Nephron progenitor cell (in vitro differentiated cells): ENCODE results near the gene STAT3.

ENCODE experiments used
- DNase-seq: peaks from one replicate; pipeline ENCODE4 v3.0.0; 2021
- H3K27ac Mint-ChIP-seq: 2 replicates; pipeline ENCODE4 v1.8.0; 2021; ENCODE audit warnings: mild to moderate bottlenecking, moderate library complexity, mixed read lengths
- H3K27me3 Mint-ChIP-seq: 2 replicates; pipeline ENCODE4 v1.8.0; 2021; ENCODE audit warnings: mild to moderate bottlenecking, low read depth, mixed read lengths; ENCODE audit not compliant: poor library complexity
- H3K36me3 Mint-ChIP-seq: 2 replicates; pipeline ENCODE4 v1.8.0; 2021; ENCODE audit warnings: low read depth, mixed read lengths
- H3K4me1 Mint-ChIP-seq: 2 replicates; pipeline ENCODE4 v1.8.0; 2021; ENCODE audit warnings: mixed read lengths
- H3K4me3 Mint-ChIP-seq: 2 replicates; pipeline ENCODE4 v1.8.0; 2021; ENCODE audit warnings: mild to moderate bottlenecking, moderate library complexity, mixed read lengths
- H3K9me3 Mint-ChIP-seq: 2 replicates; pipeline ENCODE4 v1.8.0; 2021; ENCODE audit warnings: mild to moderate bottlenecking, moderate library complexity, mixed read lengths
- CTCF ChIP-seq: fragments of 200-600 bp; sonication (generic); IDR thresholded peaks from 2 replicates; pipeline ENCODE4 v1.5.0; 2021; ENCODE audit warnings: antibody characterized with exemption

STAT3 gene

GRCh38 chr17:42294469-42295398 lies 93.5 kb downstream of the STAT3 start:
- Mint-ChIP-seq H3K27ac (no peak overlapping the region), H3K4me1 (peaks cover 5% of the 10 kb centered on the region)

GRCh38 chr17:42291129-42291528 lies 97.1 kb downstream of the STAT3 start:
- DNase-seq = no peak
- no peak overlapping the region for H3K4me3 Mint-ChIP-seq
- peaks cover 86% of the 10 kb centered on the region for H3K27me3 Mint-ChIP-seq
- no peaks in the 10 kb centered on the region for H3K36me3 Mint-ChIP-seq
- H3K27ac Mint-ChIP-seq = peak overlapping the region; percentile 22
- H3K9me3 Mint-ChIP-seq = no peaks in the 10 kb centered on the region
- peaks cover 17% of the 10 kb centered on the region for H3K4me1 Mint-ChIP-seq
- no peak for TF ChIP-seq CTCF

More at GRCh38 chr17:42294469-42295398, 93.5 kb downstream of the STAT3 start:
- Mint-ChIP-seq H3K9me3 (no peaks in the 10 kb centered on the region), H3K27me3 (peaks cover 51% of the 10 kb centered on the region), H3K36me3 (no peaks in the 10 kb centered on the region), H3K4me3 (no peak overlapping the region)
- no peak for TF ChIP-seq CTCF
- no peak for DNase-seq

GRCh38 chr17:42290577-42290976 lies 97.7 kb downstream of the STAT3 start:
- Mint-ChIP-seq H3K27me3 (peaks cover 85% of the 10 kb centered on the region), H3K4me1 (peaks cover 17% of the 10 kb centered on the region), H3K4me3 (no peak overlapping the region), H3K36me3 (no peaks in the 10 kb centered on the region), H3K27ac (no peak overlapping the region), H3K9me3 (no peaks in the 10 kb centered on the region)
- DNase-seq = no peak
- no peak for TF ChIP-seq CTCF

GRCh38 chr17:42289611-42290181 lies 98.5 kb downstream of the STAT3 start:
- peaks cover 17% of the 10 kb centered on the region for H3K4me1 Mint-ChIP-seq
- H3K4me3 Mint-ChIP-seq = peak overlapping the region; percentile 40
- H3K27me3 Mint-ChIP-seq = peaks cover 78% of the 10 kb centered on the region
- no peaks in the 10 kb centered on the region for H3K36me3 Mint-ChIP-seq
- H3K9me3 Mint-ChIP-seq = no peaks in the 10 kb centered on the region
- DNase-seq = no peak
- H3K27ac Mint-ChIP-seq = no peak overlapping the region
- TF ChIP-seq CTCF = no peak

GRCh38 chr17:42288803-42289610 lies 99.2 kb downstream of the STAT3 start:
- no peak for DNase-seq
- peak overlapping the region; percentile 40 for H3K4me3 Mint-ChIP-seq

More at GRCh38 chr17:42288803-42289610, 99.2 kb downstream of the STAT3 start:
- H3K9me3 Mint-ChIP-seq = no peaks in the 10 kb centered on the region
- H3K27ac Mint-ChIP-seq = no peak overlapping the region
- no peaks in the 10 kb centered on the region for H3K36me3 Mint-ChIP-seq
- TF ChIP-seq CTCF = no peak
- H3K4me1 Mint-ChIP-seq = peaks cover 17% of the 10 kb centered on the region
- peaks cover 71% of the 10 kb centered on the region for H3K27me3 Mint-ChIP-seq
